Stimulated activated CD8-positive, alpha-beta memory T cell treated with anti-CD3 and anti-CD28 coated beads, Interleukin-12 subunit alpha, Interleukin-12 subunit beta, amount 100 ng/mL, for 24 hours (primary cell): ENCODE results near the gene GCNT3.
A peak's percentile ranks its signal among the peaks of the same experiment; 100 is the strongest.
"Not testable (repeated sequence)": the region's sequence is repeated elsewhere in the genome, so short reads cannot be mapped to it uniquely, and the experiment has no call there.

ENCODE experiments used
- DNase-seq: peaks from one replicate; pipeline ENCODE4 v3.0.0-alpha.2; 2020; ENCODE audit errors: extremely low read depth

The GCNT3 gene

DNA sequence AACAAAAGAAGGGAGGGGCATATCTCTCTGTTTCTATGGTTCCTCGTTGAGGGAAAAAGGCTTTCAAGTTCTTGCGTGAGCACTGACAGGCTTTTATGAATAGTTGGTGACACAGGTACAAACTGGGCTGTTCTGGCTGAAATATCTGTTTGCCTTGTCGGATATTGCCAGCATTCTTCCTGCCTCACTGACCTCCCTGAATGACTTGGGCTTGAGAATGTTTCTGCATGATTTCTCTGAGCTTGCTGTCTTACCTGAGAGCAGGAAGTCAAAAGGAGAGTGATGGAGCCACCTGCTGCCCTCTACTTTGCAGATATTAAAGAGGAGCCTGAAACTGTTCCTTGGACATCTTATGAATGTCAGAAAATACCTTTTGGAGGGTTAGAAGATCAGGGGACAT, 4.8 kb downstream of the GCNT3 start:
- no peak for DNase-seq

GRCh38 chr15:59618406-59618805, 6.8 kb downstream of the GCNT3 start:
- no peak for DNase-seq

DNA sequence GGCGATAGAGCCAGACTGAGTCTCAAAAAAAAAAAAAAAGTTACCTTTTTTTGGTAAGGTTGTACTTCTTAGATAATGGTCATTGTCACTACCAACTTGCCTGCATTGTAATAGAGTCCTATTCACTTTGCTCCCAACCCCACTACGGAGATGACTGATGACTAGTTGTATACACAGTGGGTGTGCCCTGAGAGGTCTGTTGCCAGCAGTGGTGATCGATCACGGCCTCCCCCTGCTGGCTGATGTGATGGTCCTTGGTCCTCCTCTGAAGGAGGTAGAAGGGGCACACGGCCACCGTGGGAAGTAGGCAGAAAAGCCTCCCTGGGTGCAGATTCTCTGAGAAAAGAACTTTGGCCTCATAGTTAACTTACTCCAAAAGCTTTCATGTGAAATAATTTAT, 10.7 kb downstream of the GCNT3 start:
- DNase-seq = peak; percentile 3

GRCh38 chr15:59632714-59633113, 21.1 kb downstream of the GCNT3 start:
- DNase-seq = no peak

DNA sequence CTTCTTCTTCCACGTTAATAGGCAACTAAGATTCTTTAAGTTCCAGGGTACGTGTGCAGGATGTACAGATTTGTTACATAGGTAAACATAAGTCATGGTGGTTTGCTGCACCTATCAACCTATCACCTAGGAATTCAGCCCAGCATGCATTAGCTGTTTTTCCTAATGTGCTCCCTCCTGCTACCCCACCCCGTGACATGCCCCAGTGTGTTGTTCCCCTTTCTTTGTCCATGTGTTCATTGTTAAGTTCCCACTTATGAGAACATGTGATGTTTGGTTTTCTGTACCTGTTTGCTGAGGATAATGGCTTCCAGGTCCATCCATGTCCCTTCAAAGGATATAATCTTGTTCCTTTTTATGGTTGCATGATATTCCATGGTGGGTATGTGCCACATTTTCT, 24.6 kb downstream of the GCNT3 start:
- no peak for DNase-seq

GRCh38 chr15:59637507-59637906, 25.9 kb downstream of the GCNT3 start:
- not testable (repeated sequence) for DNase-seq

DNA sequence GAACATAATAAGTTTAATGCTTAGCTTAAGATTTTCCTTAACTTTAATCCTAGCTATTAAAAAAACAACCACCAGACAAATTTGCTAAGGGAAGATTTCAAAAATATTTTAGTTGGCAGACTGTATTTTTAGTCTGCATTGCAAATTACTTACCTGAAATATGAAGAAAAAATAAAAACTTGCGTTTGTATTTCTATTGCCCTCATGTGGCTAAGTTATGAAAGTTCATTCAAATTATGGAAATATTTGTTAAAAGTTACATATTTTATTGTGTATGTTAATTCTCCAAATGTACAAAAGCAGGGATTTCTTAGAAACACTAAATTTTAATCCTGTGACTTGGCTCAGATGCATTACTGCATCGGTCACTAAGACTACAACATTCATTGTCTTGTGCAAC, 30.8 kb downstream of the GCNT3 start:
- DNase-seq = no peak

- DNase-seq = no peak
Observed at GRCh38 chr15:59644756-59645155, 33.2 kb downstream of the GCNT3 start.

DNA sequence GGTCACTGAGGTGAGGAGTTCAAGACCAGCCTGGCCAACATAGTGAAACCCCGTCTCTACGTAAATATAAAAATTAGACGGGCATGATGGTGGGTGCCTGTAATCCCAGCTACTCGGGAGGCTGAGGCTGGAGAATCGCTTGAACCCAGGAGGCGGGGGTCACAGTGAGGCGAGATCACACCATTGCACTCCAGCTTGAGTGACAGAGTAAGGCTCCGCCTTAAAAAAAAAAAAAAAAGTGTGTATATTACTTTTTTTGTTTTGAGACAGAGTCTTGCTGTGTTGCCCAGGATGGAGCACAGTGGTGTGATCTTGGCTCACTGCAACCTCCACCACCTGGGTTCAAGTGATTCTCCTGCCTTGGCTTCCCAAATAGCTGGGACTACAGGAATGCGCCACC, 34.2 kb downstream of the GCNT3 start:
- DNase-seq = not testable (repeated sequence)

DNA sequence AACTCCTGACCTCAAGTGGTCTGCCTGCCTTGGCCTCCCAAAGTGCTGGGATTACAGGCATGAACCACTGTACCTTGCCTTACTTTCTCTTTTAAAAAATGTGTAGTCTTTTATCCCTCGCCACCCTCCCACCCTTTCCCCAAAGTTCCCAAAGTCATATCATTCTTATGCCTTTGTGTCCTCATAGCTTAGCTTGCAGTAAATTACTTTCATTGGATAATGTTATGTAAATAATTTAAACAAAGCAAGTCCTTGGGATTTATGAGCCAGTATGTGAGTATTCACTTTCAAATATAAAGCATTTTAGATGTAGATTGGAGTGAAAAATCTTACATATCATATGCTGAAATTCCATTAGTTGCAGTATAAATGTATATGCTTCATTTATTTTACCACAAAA, 34.7 kb downstream of the GCNT3 start:
- no peak for DNase-seq

DNA sequence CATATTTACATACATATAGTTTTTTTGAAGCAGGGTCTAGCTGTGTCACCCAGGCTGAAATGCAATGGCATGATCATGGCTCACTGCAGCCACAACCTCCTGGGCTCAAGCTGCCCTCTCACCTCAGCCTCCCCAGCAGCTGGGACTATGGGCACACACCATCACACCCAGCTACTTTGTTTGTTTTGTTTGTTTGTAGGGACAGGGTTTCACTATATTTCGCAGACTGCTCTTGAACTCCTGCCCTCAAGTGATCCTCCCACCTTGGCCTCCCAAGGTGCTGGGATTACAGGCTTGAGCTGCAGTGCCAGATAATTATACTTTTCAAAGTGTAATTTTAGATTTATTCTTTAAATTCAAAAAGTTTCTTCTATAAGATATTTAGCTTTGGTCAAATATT, 35.5 kb downstream of the GCNT3 start:
- no peak for DNase-seq

GRCh38 chr15:59649603-59650002, 38.0 kb downstream of the GCNT3 start:
- DNase-seq = no peak

DNA sequence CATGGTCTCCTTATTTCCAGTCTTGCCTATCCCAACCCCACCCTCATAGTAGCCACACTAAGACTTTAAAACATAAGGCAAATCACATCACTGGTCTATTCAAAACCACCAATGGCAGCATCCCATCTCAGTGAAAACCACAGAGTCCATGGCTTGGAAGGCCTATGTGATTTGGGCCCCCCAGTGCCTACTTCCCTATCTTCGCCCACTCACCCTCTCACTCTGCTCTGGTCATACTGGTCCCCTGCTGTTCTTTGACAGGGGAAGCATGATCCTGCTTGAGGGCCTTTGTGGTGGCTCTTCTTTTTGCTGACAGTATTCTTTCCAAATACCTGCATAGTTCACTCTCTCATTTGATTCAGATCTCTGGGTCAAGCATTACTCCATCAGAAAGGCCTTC, 42.5 kb downstream of the GCNT3 start:
- DNase-seq = no peak

- peak; percentile 90 for DNase-seq
Observed at GRCh38 chr15:59656897-59657634, 45.5 kb downstream of the GCNT3 start, which contains the start of gene GTF2A2. Gene GTF2A2 (minus strand): TSS chr15:59657515. CDS start chr15:59652277, 5,238 bp downstream.

DNA sequence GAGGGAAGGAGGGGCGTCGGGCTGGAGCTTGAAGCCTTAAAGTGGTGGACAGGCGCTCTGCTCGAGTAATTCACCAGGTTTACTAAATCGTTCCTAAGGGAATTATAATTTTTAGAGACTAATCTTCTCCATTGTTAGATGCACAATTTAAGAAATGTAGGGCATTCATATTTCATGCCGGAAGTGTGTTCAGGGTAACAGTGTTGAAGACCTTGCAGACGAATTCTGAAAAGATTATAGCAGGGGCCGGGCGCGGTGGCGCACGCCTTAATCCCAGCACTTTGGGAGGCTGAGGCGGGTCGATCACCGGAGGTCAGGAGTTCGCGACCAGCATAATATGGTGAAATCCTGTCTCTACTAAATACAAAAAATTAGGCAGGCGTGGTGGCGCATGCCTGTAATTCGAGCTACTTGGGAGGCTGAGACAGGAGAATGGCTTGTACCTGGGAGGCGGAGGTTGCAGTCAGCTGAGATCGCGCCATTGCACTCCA, 46.1 kb downstream of the GCNT3 start:
- DNase-seq = no peak

DNA sequence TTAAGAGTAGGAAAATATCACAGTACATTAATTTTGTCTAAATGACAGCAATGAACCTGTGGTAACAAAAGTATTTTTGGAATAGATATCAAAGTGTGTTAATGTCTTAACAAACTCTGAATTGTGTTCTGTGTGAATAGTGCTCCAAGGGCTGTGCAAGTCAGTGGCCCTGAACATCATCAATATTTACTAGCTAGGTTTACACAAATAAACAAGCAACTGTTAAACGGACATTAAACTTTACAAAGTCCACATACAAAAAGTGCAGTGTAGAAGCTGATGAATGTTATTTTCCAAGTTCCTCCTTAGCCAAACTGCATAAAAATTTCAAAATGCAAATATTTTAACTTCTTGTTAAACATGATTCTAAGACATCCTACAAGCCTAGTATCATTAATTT, 47.8 kb downstream of the GCNT3 start:
- no peak for DNase-seq

DNA sequence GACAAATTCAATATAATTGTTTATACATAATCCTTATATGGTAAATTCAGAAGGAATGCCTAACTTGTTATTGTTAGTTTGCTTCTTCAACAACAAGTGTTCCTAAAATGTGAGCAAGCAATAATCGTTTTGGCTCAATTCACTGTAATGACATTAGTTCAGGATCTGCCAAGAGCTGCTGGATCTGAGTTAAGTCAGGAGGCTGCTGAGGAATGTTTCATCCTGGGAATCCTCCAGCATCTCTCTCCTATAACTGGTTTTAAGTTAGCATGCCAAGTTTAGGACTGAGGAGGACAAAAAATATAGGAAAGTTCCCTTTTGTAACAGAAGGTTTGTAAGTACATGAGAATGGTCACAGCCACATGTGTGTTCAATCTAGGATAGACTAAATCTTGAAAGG, 50.7 kb downstream of the GCNT3 start:
- DNase-seq = no peak

DNA sequence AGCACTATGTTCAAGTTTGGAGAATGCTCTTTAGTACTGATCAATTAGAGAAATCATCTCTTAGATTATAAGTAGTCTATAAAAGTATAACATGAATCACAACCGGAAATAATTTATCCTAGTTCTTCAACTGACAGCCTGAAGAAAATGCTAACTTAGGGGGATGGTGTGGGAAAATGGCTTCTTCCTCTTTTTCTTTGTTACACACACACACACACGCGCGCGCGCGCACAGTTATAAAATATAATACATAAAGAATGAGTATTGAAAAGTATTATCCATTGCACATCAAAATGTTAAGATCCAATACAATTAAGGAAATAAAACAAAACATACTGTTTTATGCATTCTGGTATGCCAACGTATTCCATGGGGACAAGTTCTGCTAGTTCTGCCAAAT, 57.0 kb downstream of the GCNT3 start:
- DNase-seq = no peak
